SW 1271 (cell line): ENCODE data around the gene CREBL2.
"Not testable (repeated sequence)": the region's sequence is repeated elsewhere in the genome, so short reads cannot be mapped to it uniquely, and the experiment has no call there.

ENCODE experiments used
- DNase-seq, 2 experiments: peaks; one replicate each; lab custom pipeline; 2025; lab: John Stamatoyannopoulos, UW

Gene CREBL2, protein sequence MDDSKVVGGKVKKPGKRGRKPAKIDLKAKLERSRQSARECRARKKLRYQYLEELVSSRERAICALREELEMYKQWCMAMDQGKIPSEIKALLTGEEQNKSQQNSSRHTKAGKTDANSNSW

DNA sequence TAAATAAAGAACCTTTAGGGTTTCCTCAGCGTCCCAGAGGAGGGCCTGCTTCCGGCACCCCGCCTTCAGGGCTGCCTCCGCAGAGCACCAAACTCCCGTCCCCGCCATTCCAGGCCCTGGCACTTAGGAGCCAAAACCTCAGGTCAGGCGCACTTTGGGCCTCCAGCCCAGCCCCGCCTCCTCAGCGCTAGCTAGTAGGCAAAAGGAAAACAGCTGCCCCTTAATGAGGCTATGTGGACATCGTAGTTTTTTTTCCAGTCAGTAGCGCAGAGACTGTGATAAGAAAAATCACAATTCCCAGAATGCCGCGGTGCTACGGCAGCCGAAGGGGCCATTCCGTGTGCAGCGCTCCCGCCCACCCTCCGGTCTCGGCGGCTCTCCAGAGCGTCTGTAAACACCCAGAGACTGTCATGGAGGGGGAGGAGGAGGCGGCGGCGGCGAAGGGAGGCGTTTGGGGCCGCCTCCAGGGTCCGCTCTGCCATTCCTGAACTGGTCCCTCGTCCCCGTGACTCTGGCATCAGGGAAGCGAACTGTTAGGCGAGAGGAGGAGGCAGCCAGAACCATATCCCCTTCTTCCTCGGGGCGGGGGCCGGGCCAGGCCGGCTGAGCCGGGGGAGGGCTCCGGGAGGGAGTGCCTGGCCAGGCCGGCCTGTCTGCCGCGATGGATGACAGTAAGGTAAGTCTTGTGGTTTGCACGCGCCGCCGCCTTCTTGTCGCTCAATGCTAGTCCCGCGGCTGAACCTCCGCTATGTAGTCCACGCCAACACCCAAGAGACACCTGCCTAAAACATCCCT is at the start of gene CREBL2:
CREBL2 (plus strand) TSS at position 365 of the 795 bp plus-strand sequence; CDS start at position 662, 297 bp downstream.
- peak; percentile 92 to 99 for DNase-seq

DNA sequence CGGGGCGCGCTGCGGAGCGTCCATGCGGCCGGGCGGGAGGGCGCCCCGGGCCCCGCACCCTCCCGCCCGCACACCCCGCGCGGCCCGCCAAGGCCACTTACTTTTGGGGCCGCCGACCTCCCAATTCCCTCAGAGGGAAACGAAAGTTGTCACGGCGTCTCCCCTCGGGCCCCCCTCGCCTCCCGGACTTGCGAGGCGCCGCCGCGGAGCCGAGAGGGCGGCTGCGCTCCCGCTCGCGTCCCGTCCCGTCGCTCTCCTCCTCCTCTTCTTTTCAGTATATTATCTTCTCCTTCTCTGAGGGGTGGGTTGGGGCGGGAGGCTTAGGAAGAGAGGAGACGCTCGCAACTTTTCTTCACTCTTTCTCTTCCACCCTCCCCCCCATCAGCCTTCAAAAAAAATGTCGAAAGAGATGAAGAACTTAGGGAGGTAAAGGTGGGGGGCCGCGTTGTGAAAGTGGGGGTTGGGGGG is 49.6 kb upstream of the CREBL2 start:
- DNase-seq, result peak; percentile 44

DNA sequence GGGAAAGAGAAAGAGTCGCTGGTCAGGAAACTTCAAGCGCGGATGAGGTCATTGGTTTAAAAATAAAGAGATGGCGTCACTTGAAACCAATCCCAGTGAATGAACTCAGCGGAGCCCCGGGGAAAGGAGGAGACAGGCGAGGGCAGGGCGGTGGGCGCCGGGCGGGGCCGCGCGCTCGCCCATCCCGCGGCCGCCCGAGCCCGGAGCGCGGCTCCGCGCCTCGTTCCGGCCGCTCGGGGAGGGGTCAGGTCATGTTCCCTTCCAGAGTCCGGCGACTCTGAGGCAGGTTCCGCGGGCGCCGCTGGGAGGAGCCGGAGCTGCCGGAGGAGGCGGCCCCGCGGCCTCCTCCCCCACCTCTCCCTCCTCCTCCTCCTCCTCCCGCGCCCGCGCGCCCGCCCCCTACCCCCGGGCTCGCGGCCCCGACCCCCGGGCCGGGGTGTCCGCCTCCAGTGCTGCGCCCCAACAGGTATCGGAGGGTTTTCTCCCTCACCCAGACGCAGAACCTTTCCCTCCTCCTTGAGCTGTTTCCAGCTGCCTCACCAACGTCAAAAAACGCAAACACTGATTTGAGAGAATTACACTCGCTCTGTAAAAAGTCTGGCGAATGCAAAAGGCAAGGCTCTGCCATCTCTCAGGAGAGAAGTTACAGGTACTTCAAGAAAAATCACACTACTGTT is 49.0 kb upstream of the CREBL2 start, which contains the start of gene DUSP16:
DUSP16 (minus strand) TSS at position 279 of the 677 bp plus-strand sequence. CDS start 41,765 bp downstream, outside the sequence.
- peak; percentile 76 to 91 for DNase-seq

DNA sequence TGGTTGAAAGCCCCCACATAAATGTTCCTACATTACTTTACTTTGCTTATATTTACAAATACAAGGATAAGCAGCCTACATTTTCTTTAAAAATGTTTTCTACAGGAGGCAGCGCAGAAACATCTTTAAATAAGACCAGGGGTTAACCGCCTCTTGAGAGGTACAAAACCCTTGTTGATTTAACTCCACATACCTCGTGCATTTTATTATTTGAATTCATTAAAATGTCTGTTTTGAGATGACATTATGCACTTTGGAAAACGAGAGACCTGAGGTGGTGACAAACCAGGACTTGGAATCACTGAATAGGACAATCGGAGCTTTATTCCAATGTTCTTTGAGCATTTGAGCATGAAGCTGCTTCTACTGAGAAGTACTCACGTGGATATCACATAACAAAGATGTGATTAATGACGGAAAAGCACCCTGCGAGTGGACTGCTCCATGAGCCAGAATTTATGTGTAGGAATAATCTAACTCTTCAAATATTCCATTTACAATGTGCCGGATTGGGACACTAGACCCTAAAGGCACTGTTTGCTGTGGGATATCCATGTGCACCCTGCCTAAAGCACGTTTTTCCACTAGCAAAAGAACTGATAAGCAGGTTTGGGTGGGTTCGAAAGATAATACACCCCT is 48.3 kb upstream of the CREBL2 start:
- no peak for DNase-seq

DNA sequence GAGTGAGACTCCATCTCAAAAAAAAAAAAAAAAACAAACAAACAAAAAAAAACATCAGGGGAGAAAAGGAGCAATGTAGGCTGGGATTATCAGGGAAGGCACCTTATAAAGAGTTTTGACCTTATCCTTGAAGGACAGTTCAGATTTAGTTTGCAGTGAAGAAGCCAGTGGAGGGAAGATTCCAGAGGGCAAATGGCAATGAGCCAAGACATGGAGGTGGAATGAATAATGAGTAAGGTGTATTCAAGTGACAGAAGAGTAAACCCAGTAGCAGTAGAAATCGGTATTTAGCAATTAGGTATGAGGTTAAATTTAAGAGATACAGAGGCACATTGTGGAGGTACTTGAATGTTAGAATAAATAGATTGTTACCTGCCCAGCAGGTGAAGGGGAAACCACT is 46.8 kb upstream of the CREBL2 start:
- no peak for DNase-seq

GRCh38 chr12:12565971-12566370 is 45.7 kb upstream of the CREBL2 start:
- DNase-seq, result not testable (repeated sequence)

DNA sequence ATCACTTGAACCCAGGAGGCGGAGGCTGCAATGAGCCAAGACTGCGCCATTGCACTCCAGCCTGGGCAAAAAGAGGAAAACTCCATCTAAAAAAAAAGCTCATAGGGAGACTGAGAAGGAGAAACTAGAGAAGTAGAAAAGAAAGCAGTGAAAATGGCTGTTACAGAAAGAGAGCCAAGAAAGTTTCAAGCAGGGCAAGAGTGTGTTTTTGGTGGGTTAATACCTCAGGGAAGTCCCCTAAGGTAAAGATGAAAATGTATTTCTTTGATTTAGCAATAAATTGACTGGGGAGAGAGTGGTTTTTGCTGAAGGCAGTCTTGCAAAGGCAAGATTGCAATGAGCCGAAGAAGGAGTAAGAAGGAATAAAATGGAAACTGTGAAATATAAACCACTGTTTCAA is 39.0 kb upstream of the CREBL2 start:
- DNase-seq, result no peak

- no peak for DNase-seq
Observed at GRCh38 chr12:12577786-12578185, 33.9 kb upstream of the CREBL2 start.

DNA sequence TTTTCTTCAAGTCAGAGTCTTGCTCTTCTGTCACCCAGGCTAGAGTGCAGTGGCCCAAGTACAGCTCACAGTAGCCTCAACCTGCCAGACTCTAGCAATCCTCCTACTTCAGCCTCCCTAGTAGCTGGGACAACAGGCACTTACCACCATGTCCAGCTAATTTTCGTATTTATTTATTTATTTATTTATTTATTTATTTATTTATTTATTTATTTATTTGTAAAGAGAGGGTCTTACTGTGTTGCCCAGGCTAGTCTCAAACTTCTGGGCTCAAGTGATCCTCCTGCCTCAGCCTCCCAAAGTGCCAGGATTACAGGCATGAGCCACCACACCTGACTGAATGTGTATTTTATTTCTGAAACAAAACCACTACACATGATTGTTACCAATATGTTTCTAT is 31.0 kb upstream of the CREBL2 start:
- not testable (repeated sequence) for DNase-seq

GRCh38 chr12:12582193-12582881 is 29.3 kb upstream of the CREBL2 start:
- no peak for DNase-seq

DNA sequence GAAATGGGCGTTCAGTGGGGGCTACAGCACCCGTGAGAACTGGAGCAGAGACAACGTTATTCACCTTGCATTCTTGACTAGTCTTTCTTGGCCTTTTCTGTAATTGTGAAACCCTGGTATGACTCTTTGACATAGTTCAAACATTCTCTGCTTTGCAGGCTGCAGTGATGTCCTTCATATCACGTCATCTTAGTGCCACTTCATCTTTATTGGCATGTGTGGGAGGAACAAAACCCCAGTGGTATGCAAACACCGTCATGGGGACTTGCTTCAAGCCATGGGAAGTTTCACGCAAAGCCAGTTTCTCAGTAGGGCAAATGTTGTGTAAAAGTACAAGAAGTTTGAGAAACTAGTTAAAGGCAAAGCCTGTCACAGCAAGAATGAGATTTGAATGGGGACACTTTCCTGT is 28.8 kb upstream of the CREBL2 start:
- DNase-seq, result no peak

- DNase-seq, result no peak
Observed at GRCh38 chr12:12583510-12584178, 28.0 kb upstream of the CREBL2 start.

- no peak for DNase-seq
Observed at GRCh38 chr12:12585115-12585863, 26.4 kb upstream of the CREBL2 start.

GRCh38 chr12:12586879-12587675 is 24.6 kb upstream of the CREBL2 start:
- DNase-seq, result no peak

DNA sequence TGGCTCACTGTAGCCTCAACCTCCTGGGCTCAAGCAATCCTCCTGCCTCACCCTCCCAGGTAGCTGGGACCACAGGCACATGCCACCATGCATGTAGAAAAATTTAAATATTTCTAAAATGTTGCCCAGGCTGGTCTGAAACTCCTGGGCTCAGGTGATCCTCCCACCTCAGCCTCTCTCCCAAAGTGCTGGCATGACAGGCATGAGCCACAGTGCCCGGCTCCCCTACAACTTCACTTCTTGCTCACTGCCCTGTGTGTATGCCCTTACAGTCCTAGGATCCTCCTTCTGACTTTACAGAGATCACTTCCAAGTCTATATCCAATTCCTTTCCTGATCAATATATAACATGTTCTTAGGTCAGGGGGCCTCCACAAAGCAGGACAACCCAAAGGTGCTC is 23.8 kb upstream of the CREBL2 start:
- DNase-seq, result no peak

GRCh38 chr12:12588436-12588835 is 23.2 kb upstream of the CREBL2 start:
- DNase-seq, result not testable (repeated sequence)

DNA sequence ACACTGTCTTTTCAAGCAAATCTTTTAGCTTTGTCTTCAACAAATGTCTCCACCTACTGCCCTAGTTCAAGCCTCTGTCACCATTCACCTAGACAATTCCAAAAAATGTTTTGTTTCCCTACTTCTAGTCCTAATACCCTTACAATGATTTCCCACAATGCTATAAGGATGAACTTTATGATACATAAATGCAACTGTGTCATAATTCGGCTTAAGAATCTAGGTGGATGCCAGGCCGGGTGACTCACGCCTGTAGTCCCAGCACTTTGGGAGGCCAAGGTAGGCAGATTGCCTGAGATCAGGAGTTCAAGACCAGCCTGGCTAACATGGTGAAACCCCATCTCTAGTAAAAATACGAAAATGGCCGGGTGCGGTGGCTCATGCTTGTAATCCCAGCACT is 20.7 kb upstream of the CREBL2 start:
- DNase-seq, result no peak

GRCh38 chr12:12592930-12593329 is 18.7 kb upstream of the CREBL2 start:
- DNase-seq, result peak; percentile 38 to 44

- not testable (repeated sequence) for DNase-seq
Observed at GRCh38 chr12:12595929-12596328, 15.7 kb upstream of the CREBL2 start.

DNA sequence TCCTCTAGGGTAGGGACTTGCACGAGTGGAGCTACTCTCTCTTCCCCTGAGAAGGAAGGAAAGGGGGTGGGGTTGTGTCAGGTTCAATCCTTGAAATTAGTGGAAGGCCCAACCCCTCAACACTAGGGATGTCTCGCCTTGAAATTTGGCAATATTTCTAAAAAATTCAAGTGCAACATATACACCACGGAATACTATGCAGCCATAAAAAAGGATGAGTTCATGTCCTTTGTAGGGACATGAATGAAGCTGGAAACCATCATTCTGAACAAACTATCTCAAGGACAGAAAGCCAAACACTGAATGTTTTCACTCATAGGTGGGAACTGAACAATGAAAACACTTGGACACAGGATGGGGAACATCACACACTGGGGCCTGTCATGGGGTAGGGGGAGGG is 15.1 kb upstream of the CREBL2 start:
- not testable (repeated sequence) for DNase-seq
